GM13976 (cell line): ENCODE results near the gene KRTAP5-6.

ENCODE experiments used
- DNase-seq: peaks from one replicate; pipeline ENCODE4 v3.0.0; 2012; ENCODE audit warnings: low spot score
- CTCF ChIP-seq: IDR thresholded peaks from 2 replicates; pipeline ENCODE4 v1.5.1; 2012; ENCODE audit warnings: borderline replicate concordance, mild to moderate bottlenecking; ENCODE audit not compliant: insufficient read depth; ENCODE audit errors: extremely low read depth, missing control alignments, control extremely low read depth
- in situ Hi-C: fragments of 300-500 bp; cut with MboI; formaldehyde crosslinking; loops from one replicate; pipeline ENCODE4 v1.12.0; 2022; ENCODE audit warnings: low sequenced_read_pairs, mixed read lengths, inconsistent platforms; ENCODE audit not compliant: unreplicated experiment

Gene KRTAP5-6

GRCh38 chr11:1654388-1655167, 42.4 kb upstream of the KRTAP5-6 start:
- DNase-seq: no peak
- in situ Hi-C loops: loop anchor here (25.0 kb wide), 1 partner anchor 508 kb away; the partner anchor contains the start of genes INS and TH
- TF ChIP-seq CTCF: no peak

GRCh38 chr11:1655168-1656060, 41.6 kb upstream of the KRTAP5-6 start:
- no peak for DNase-seq
- TF ChIP-seq CTCF: no peak
- in situ Hi-C loops: loop anchor here (25.0 kb wide), 1 partner anchor 507 kb away; the partner anchor contains the start of genes INS and TH

GRCh38 chr11:1656061-1656441, 40.9 kb upstream of the KRTAP5-6 start:
- no peak for DNase-seq
- in situ Hi-C loops: loop anchor here (25.0 kb wide), 1 partner anchor 506 kb away; the partner anchor contains the start of genes INS and TH
- TF ChIP-seq CTCF: no peak

- TF ChIP-seq CTCF: no peak
- in situ Hi-C loops: loop anchor here (25.0 kb wide), 1 partner anchor 506 kb away; the partner anchor contains the start of genes INS and TH
- no peak for DNase-seq
Observed at GRCh38 chr11:1656670-1657069, 40.3 kb upstream of the KRTAP5-6 start.

GRCh38 chr11:1659506-1659905, 37.5 kb upstream of the KRTAP5-6 start:
- no peak for TF ChIP-seq CTCF
- in situ Hi-C loops: loop anchor here (25.0 kb wide), 1 partner anchor 503 kb away; the partner anchor contains the start of genes INS and TH
- no peak for DNase-seq
